K562 (cell line): Measurements from ENCODE around the gene ANTKMT. TPM values are rescaled to one million over a fixed set of nuclear protein-coding genes. Genes with fewer than 3 reads are reported as not detected.

Experiments used
- ARID4B ChIP-seq: sonication (generic); formaldehyde crosslinking; IDR thresholded peaks from 2 replicates; pipeline ENCODE4 v1.8.0; 2022; ENCODE audit warnings: mild to moderate bottlenecking, missing genetic modification reagents
- CEBPB ChIP-seq: fragments of 450-650 bp; IDR thresholded peaks from 2 replicates; pipeline ENCODE4 v1.6.1; 2016; ENCODE audit warnings: missing genetic modification characterization, missing compliant biosample characterization
- CEBPG ChIP-seq, 3 experiments: fragments of 200-800 bp in 1 of 3; sonication (Bioruptor generic) in 1 of 3; sonication (generic) in 1 of 3; formaldehyde crosslinking in 1 of 3; IDR thresholded peaks in 2 of 3; conservative IDR thresholded peaks in 1 of 3; 2 replicates each; pipeline versions ENCODE4 v1.6.1 to v1.8.0; 2016 to 2022; ENCODE audit warnings: missing compliant biosample characterization in 2 of 3, missing genetic modification characterization in 2 of 3, mild to moderate bottlenecking in 1 of 3, missing genetic modification reagents in 1 of 3
- CGGBP1 ChIP-seq: fragments of 250-450 bp; sonication (Bioruptor Pico); IDR thresholded peaks from 2 replicates; pipeline ENCODE4 v1.9.0; 2021; ENCODE audit warnings: mild to moderate bottlenecking
- EHMT2 ChIP-seq: fragments of 450-650 bp; IDR thresholded peaks from 2 replicates; pipeline ENCODE4 v1.6.1; 2018; ENCODE audit warnings: antibody characterized with exemption
- NFRKB ChIP-seq: fragments of 450-650 bp; IDR thresholded peaks from 2 replicates; pipeline ENCODE4 v1.6.1; 2016; ENCODE audit warnings: low read depth
- NR2C1 ChIP-seq, 2 experiments: fragments of 450-650 bp; IDR thresholded peaks; 2 replicates each; pipeline ENCODE4 v1.6.1; 2017; ENCODE audit warnings: mild to moderate bottlenecking in 2 of 2, antibody characterized with exemption in 1 of 2, inconsistent platforms in 1 of 2, missing compliant biosample characterization in 1 of 2, missing genetic modification characterization in 1 of 2
- PTBP1 ChIP-seq: fragments of 200-400 bp; formaldehyde crosslinking; IDR thresholded peaks from 2 replicates; pipeline ENCODE4 v1.6.1; 2017; ENCODE audit warnings: low read depth, low read length
- SNAPC5 ChIP-seq: fragments of 250-450 bp; sonication (Bioruptor Pico); IDR thresholded peaks from 2 replicates; pipeline ENCODE4 v1.8.0; 2021; ENCODE audit warnings: moderate library complexity, mild to moderate bottlenecking, inconsistent platforms
- SUPT5H ChIP-seq: fragments of 450-650 bp; IDR thresholded peaks from 2 replicates; pipeline ENCODE4 v1.6.1; 2016
- TGIF2 ChIP-seq: sonication (generic); formaldehyde crosslinking; IDR thresholded peaks from 2 replicates; pipeline ENCODE4 v1.8.1; 2022; ENCODE audit warnings: mild to moderate bottlenecking, missing genetic modification reagents, moderate library complexity
- ZBTB34 ChIP-seq: fragments of 250-450 bp; sonication (Bioruptor Pico); IDR thresholded peaks from 2 replicates; pipeline ENCODE4 v1.8.0; 2021; ENCODE audit warnings: mild to moderate bottlenecking, moderate library complexity
- ZHX1 ChIP-seq: fragments of 150-350 bp; conservative IDR thresholded peaks from 2 replicates; pipeline ENCODE4 v1.6.1; 2014; ENCODE audit warnings: low read length
- ZNF347 ChIP-seq: fragments of 450-650 bp; formaldehyde crosslinking; IDR thresholded peaks from 2 replicates; pipeline ENCODE4 v1.4.0; 2020; ENCODE audit warnings: low read depth, mild to moderate bottlenecking, moderate library complexity
- ZNF398 ChIP-seq: fragments of 250-450 bp; sonication (Bioruptor Pico); IDR thresholded peaks from 2 replicates; pipeline ENCODE4 v1.8.0; 2021; ENCODE audit warnings: moderate library complexity, mild to moderate bottlenecking, inconsistent platforms
- ZNF766 ChIP-seq: fragments of 200-800 bp; sonication (Bioruptor generic); conservative IDR thresholded peaks from 2 replicates; pipeline ENCODE4 v1.6.1; 2016; ENCODE audit warnings: missing genetic modification characterization, missing compliant biosample characterization
- polyA plus RNA-seq, 8 experiments: library from polyadenylated mRNA; depleted of rRNA in 4 of 8; stranded (reverse) in 5 of 8; unstranded in 3 of 8; fragments of >200 nt; fragmentation: Nextera tagmentation in 2 of 8; fragmentation: Illumina TruSeq in 1 of 8; extraction: Ambion mirVana in 2 of 8; extraction: Trizol in 1 of 8; gene quantifications; 2 replicates each; pipeline versions ENCODE4 v1.2.1 to v1.2.3, GENCODE V29; 2011 to 2014; ENCODE audit warnings: inconsistent platforms in 1 of 8, missing spikeins in 1 of 8
- total RNA-seq, 7 experiments: library from RNA; depleted of rRNA in 6 of 7; stranded (reverse); fragments of >200 nt in 6 of 7; fragmentation: Illumina TruSeq in 2 of 7; extraction: Trizol in 2 of 7; gene quantifications; 2 replicates each; pipeline versions ENCODE4 v1.2.1 to v1.2.3, GENCODE V29; 2011 to 2021; ENCODE audit warnings: low replicate concordance in 1 of 7

ANTKMT gene
- total and polyA plus RNA-seq, 9 of the 15 experiments (the other 6 are each of a cell fraction or from before 2014, with no cell fraction given) = 0.58 to 217 (median 19.1) TPM

GRCh38 chr16:683396-684070 is 37.4 kb upstream of the ANTKMT start (continued):
- no peak for TF ChIP-seq ZBTB34 (CRISPR knock-in tag)
- TF ChIP-seq ZNF398 = no peak
- no peak for TF ChIP-seq EHMT2
- 0 out of 2 replicates have a peak, but pooled peaks have one; percentile 29 for TF ChIP-seq PTBP1
- TF ChIP-seq TGIF2 (CRISPR knock-in tag) = no peak
- TF ChIP-seq SNAPC5 = no peak
- no peak for TF ChIP-seq ZNF347 (CRISPR knock-in tag)
- no peak for TF ChIP-seq ZNF766
- TF ChIP-seq ZHX1 = no peak
- TF ChIP-seq NR2C1 (IDR thresholded peaks at IDR 0.05) = no peak
- TF ChIP-seq NR2C1 (tag; IDR thresholded peaks at IDR 0.05) = no peak
- TF ChIP-seq CGGBP1 = no peak
- no peak for TF ChIP-seq CEBPB (tag)
- TF ChIP-seq ARID4B (CRISPR knock-in tag) = 0 out of 2 replicates have a peak, but pooled peaks have one; percentile 19
- TF ChIP-seq NFRKB = no peak
- peak; percentile 59 for TF ChIP-seq SUPT5H
- peak; percentile 18; the same call in 1 of the 2 replicates for TF ChIP-seq CEBPG (CRISPR knock-in tag; IDR thresholded peaks at IDR 0.05)
- TF ChIP-seq CEBPG (tag; conservative IDR thresholded peaks at IDR 0.05 in 1 of 2, IDR thresholded peaks at IDR 0.05 in 1 of 2) = no peak
